Psoas muscle (tissue), 8 donors: Measurements from ENCODE around the gene ICOS. TPM values are rescaled to one million over a fixed set of nuclear protein-coding genes. Genes with fewer than 3 reads are reported as not detected.
"Not testable (repeated sequence)": the region's sequence is repeated elsewhere in the genome, so short reads cannot be mapped to it uniquely, and the experiment has no call there.

Source experiments
- ATAC-seq, 4 donors: fragments of 200-7000 bp; cut with Tn5 transposase; one replicate each; pipeline ENCODE4 v1.9.1; 2020; ENCODE audit warnings: moderate library complexity in 3 of 4, mild to moderate bottlenecking in 2 of 4
- DNase-seq, 2 donors: peaks; one replicate each; pipeline ENCODE4 v3.0.0-alpha.2; 2020
- H3K27ac ChIP-seq: fragments of 200-600 bp; one replicate; pipeline ENCODE4 v1.8.0; 2022
- H3K27me3 ChIP-seq, 3 donors: fragments of 200-600 bp in 1 of 3; one replicate each; pipeline versions ENCODE4 v1.6.1 to v1.8.0; 2013 to 2022; ENCODE audit warnings: low read length in 2 of 3, mild to moderate bottlenecking in 2 of 3, moderate library complexity in 1 of 3; ENCODE audit not compliant: insufficient read depth in 3 of 3
- H3K36me3 ChIP-seq, 2 donors: fragments of 200-600 bp in 1 of 2; one replicate each; pipeline versions ENCODE4 v1.6.1 to v1.8.0; 2013 to 2022; ENCODE audit warnings: low read depth in 1 of 2, mild to moderate bottlenecking in 1 of 2, moderate library complexity in 1 of 2; ENCODE audit not compliant: insufficient read depth in 1 of 2
- H3K4me1 ChIP-seq: fragments of 200-600 bp; one replicate; pipeline ENCODE4 v1.8.0; 2022
- H3K4me3 ChIP-seq: fragments of 200-600 bp; one replicate; pipeline ENCODE4 v1.8.0; 2022; ENCODE audit warnings: mild to moderate bottlenecking
- H3K9me3 ChIP-seq: fragments of 200-600 bp; one replicate; pipeline ENCODE4 v1.8.0; 2022
- WGBS, 3 donors: extraction: QIAGEN DNeasy Blood & Tissue Kit; methylation state at CpG; one replicate each; pipeline versions ENCODE4 v1.1.6 to v1.1.7; 2013; 5-methylcytosine and 5-hydroxymethylcytosine counted together
- intact Hi-C, 2 donors: fragments of 100-400 bp; cut with DNase I; formaldehyde crosslinking; loops; one replicate each; pipeline versions ENCODE4 v1.11.0 to v1.14.2; 2022
- polyA plus RNA-seq, 3 donors: library from polyadenylated mRNA; stranded (reverse); fragments of 200-250 nt; gene quantifications; one replicate each; pipeline ENCODE4 v1.2.3, GENCODE V29; 2013
- total RNA-seq, 4 donors: library from RNA; stranded (reverse); fragmentation: NEBNext Ultra II Directional in 2 of 4; extraction: Animal tissue kit (Norgen Biotek cat#: 25700) in 2 of 4; gene quantifications; one replicate each; pipeline versions ENCODE4 v1.2.1 to v1.2.4, GENCODE V29; 2021 to 2023
- TF ChIP-seq, protein P1 (sequence below): fragments of 200-600 bp; IDR thresholded peaks from one replicate; pipeline ENCODE4 v1.8.0; 2022; ENCODE audit warnings: antibody characterized with exemption
- donor health status: healthy with polysubstance abuse.
- donor health status: DM: no; HTN: no; CAD: no; lungs with moderate emphysema.
- donor health status: Bipolar disorder and iron deficiency.
- donor health status: healthy.
- donor health status: DM: yes; HTN: yes; CAD: no.
- donor health status: DM: no; HTN: no; CAD: no.
- donor health status: DM: no; HTN: no; CAD: no.
- donor health status: DM: yes; HTN: yes; CAD: no.

The ICOS gene
- total and polyA plus RNA-seq, 7 donors = 0.03 TPM; not detected in 6

DNA sequence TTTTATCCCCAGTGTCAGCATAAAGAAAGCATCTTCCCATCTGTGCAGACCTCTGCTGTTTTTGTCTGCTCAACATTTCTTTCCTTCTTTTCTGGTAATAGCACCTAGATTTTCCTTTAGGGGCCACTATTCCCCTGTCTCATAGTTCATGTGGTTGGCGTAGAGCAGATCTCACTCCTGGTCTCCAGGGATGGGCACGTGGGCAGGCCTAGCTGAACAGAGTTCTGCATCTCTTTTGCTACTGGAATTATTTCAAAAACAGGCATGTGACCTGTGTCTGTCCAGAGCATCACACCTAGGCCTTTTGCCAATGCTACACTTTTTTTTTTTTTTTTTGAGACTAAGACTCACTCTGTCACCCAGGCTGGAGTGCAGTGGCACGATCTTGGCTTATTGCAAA is 17.7 kb upstream of the ICOS start:
- H3K27ac ChIP-seq = no peak overlapping the region
- WGBS, 3 donors = 39 to 57% (median 49%) methylated on average over 3 of the region's 3 CpGs
- H3K4me3 ChIP-seq = no peak overlapping the region
- ATAC-seq = no peak
- no peaks in the 10 kb centered on the region for H3K9me3 ChIP-seq
- no peaks in the 10 kb centered on the region for H3K27me3 ChIP-seq
- intact Hi-C loops = no loop called here
- no peak for DNase-seq
- TF ChIP-seq, protein P1, sequence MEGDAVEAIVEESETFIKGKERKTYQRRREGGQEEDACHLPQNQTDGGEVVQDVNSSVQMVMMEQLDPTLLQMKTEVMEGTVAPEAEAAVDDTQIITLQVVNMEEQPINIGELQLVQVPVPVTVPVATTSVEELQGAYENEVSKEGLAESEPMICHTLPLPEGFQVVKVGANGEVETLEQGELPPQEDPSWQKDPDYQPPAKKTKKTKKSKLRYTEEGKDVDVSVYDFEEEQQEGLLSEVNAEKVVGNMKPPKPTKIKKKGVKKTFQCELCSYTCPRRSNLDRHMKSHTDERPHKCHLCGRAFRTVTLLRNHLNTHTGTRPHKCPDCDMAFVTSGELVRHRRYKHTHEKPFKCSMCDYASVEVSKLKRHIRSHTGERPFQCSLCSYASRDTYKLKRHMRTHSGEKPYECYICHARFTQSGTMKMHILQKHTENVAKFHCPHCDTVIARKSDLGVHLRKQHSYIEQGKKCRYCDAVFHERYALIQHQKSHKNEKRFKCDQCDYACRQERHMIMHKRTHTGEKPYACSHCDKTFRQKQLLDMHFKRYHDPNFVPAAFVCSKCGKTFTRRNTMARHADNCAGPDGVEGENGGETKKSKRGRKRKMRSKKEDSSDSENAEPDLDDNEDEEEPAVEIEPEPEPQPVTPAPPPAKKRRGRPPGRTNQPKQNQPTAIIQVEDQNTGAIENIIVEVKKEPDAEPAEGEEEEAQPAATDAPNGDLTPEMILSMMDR = no peak
- H3K4me1 ChIP-seq = no peaks in the 10 kb centered on the region
- H3K36me3 ChIP-seq = no peaks in the 10 kb centered on the region

DNA sequence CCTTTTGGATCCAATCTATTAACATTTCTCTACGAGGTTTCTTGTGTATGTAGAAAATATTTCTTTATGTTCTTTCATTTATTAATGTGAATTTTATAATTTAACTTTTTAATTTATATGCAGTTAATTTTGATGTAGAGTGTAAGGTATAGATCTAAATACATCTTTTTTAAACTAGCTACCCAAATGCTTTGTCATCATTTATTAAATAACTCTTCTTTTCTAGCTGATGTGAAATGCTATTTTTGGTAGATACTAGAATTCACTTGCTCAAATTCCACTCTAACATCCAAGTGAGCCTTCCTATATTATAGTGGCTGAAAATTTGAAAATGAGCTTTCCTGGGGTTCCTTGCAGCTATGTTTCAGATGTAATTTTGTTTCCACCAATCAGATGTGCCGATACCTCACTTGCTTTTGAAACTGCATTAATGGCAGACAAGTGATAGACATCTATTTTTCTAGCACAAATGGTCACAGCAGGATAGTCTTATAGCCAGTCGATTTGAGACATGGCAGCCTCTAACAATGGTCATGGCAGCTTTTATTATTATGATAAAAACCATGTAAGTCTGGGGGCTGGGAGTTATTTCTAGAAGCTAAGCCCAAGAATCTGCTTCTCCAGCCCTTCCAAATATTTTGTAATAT is 10.9 kb upstream of the ICOS start:
- WGBS, 3 donors = 72 to 84% (median 79%) methylated on average over 3 of the region's 3 CpGs
- no peak for DNase-seq

DNA sequence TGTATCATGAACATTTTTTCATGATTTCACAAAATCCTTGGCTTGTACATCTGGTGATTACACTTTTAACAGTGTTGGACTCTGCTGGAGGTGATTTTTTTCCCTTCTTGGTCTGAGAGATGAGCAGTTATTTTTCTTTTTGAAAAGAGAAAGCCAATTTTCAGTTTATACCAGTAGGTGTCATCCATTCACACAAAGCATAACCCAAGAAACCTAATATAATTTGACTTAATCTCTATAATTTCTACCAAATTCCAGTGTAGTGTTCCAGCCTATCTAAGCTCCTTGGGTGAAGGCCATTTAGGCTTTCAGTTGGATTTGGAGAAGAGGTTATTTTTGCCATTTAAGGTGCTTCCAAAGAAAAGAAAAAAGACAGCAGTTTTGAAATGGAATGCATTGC is 7.7 kb upstream of the ICOS start:
- intact Hi-C loops = no loop called here
- ATAC-seq (no peak), DNase-seq (no peak)

More for the DNA sequence above, 10.9 kb upstream of the ICOS start:
- Histone ChIP-seq H3K27ac (no peak overlapping the region), H3K9me3 (no peaks in the 10 kb centered on the region), H3K4me3 (no peak overlapping the region), H3K27me3 (no peaks in the 10 kb centered on the region), H3K36me3 (no peaks in the 10 kb centered on the region), H3K4me1 (no peaks in the 10 kb centered on the region)
- intact Hi-C loops = no loop called here
- TF ChIP-seq, protein P1 = no peak
- no peak for ATAC-seq

DNA sequence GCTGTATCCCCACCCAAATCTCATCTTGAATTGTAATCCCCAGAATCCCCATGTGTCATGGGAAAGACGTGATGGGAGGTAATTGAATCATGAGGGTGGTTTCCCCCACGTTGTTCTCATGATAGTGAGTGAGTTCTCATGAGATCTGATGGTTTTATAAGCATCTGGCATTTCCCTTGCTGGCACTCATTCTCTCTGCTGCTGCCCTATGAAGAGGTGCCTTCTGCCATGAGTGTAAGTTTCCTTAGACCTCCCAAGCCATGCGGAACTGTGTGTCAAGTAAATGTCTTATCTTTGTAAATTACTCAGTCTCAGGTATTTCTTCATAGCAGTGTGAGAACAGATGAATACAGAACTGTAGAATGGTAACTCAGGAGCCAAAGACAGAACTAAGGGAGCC is 5.3 kb upstream of the ICOS start:
- DNase-seq, H3K4me1 ChIP-seq, H3K4me3 ChIP-seq, H3K36me3 ChIP-seq, H3K9me3 ChIP-seq, ATAC-seq, H3K27ac ChIP-seq, intact Hi-C loops, H3K27me3 ChIP-seq: not testable (repeated sequence)
- 60 to 82% (median 77%) methylated on average over 3 of the region's 3 CpGs for WGBS, 3 donors

More for the DNA sequence above, 7.7 kb upstream of the ICOS start:
- Histone ChIP-seq H3K27me3 (no peaks in the 10 kb centered on the region), H3K36me3 (no peaks in the 10 kb centered on the region), H3K4me3 (no peak overlapping the region), H3K4me1 (no peaks in the 10 kb centered on the region), H3K27ac (no peak overlapping the region), H3K9me3 (no peaks in the 10 kb centered on the region)
- TF ChIP-seq, protein P1 = no peak

DNA sequence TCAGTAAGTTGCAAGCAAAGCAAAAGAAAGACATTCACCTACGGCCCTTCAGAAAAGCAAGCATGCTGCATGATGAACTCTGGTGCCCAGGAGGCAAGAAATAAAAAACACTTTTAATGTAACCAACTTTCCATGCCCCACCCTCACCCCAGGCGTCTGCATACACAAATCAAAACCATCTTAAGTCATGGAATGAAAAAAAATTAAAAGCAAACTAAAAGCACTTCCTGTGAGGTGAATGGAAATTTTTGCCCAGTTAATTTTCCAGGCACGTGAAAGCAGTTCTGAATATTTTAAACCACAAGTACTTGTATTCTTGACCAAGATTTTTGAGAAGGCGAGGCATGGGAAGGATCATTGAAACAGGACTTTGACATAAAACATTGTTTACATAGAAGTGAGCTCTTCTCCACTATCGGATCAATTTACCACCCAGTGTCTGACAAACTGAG is 2.5 kb upstream of the ICOS start:
- H3K27me3 ChIP-seq = no peaks in the 10 kb centered on the region
- DNase-seq (no peak), ATAC-seq (no peak)
- no peak overlapping the region for H3K4me3 ChIP-seq
- no peaks in the 10 kb centered on the region for H3K9me3 ChIP-seq
- TF ChIP-seq, protein P1 = no peak
- no peak overlapping the region for H3K27ac ChIP-seq
- WGBS, 3 donors = 56 to 83% (median 64%) methylated on average over 5 of the region's 5 CpGs
- intact Hi-C loops = no loop called here
- H3K4me1 ChIP-seq = no peaks in the 10 kb centered on the region
- no peaks in the 10 kb centered on the region for H3K36me3 ChIP-seq
